Measurements from ENCODE around the gene CYP3A7. TPM values are rescaled to one million over a fixed set of nuclear protein-coding genes. Genes with fewer than 3 reads are reported as not detected.
A peak's percentile ranks its signal among the peaks of the same experiment; 100 is the strongest.
"Not testable (repeated sequence)": the region's sequence is repeated elsewhere in the genome, so short reads cannot be mapped to it uniquely, and the experiment has no call there.

The CYP3A7 gene
- total RNA-seq, 1 experiment from 2014 or later = not detected

GRCh38 chr7:99709260-99709659 is 25.7 kb downstream of the CYP3A7 start:
- DNase-seq (ENCODE audit: low read depth) = no peak

- DNase-seq (ENCODE audit: low read depth) = no peak
These were observed 27.9 kb downstream of the CYP3A7 start for GRCh38 chr7:99707096-99707495.

- no peak for DNase-seq (ENCODE audit: low read depth)
These were observed 35.0 kb downstream of the CYP3A7 start for GRCh38 chr7:99699946-99700345.

- peak; percentile 45 for DNase-seq (ENCODE audit: low read depth)
These were observed 35.9 kb downstream of the CYP3A7 start for GRCh38 chr7:99698867-99699730.

- no peak for DNase-seq (ENCODE audit: low read depth)
These were observed 40.1 kb downstream of the CYP3A7 start for GRCh38 chr7:99694912-99695304.

GRCh38 chr7:99694201-99694911 is 40.6 kb downstream of the CYP3A7 start:
- DNase-seq (ENCODE audit: low read depth) = no peak

- DNase-seq (ENCODE audit: low read depth) = no peak
These were observed 41.4 kb downstream of the CYP3A7 start for GRCh38 chr7:99693427-99694200.

GRCh38 chr7:99693100-99693426 is 41.9 kb downstream of the CYP3A7 start:
- DNase-seq (ENCODE audit: low read depth) = no peak

GRCh38 chr7:99692563-99692962 is 42.4 kb downstream of the CYP3A7 start:
- not testable (repeated sequence) for DNase-seq (ENCODE audit: low read depth)

- DNase-seq (ENCODE audit: low read depth) = not testable (repeated sequence)
These were observed 43.3 kb downstream of the CYP3A7 start for GRCh38 chr7:99691658-99692057.

GRCh38 chr7:99690918-99691317 is 44.1 kb downstream of the CYP3A7 start:
- DNase-seq (ENCODE audit: low read depth) = not testable (repeated sequence)

- not testable (repeated sequence) for DNase-seq (ENCODE audit: low read depth)
These were observed 49.0 kb downstream of the CYP3A7 start for GRCh38 chr7:99685871-99686608.

- no peak for DNase-seq (ENCODE audit: low read depth)
These were observed 49.8 kb downstream of the CYP3A7 start for GRCh38 chr7:99685129-99685758.

GRCh38 chr7:99679400-99680191 is 55.4 kb downstream of the CYP3A7 start, which contains the start of gene CYP3A5:
TSS of gene CYP3A5 (minus strand) at chr7:99679996. CDS start at chr7:99679896, 100 bp downstream.
- peak; percentile 12 for DNase-seq (ENCODE audit: low read depth)

- DNase-seq (ENCODE audit: low read depth) = peak; percentile 60
These were observed 56.0 kb downstream of the CYP3A7 start for GRCh38 chr7:99679032-99679399.

GRCh38 chr7:99677648-99678045 is 57.3 kb downstream of the CYP3A7 start:
- no peak for DNase-seq (ENCODE audit: low read depth)

GRCh38 chr7:99677013-99677647 is 57.9 kb downstream of the CYP3A7 start:
- no peak for DNase-seq (ENCODE audit: low read depth)

- no peak for DNase-seq (ENCODE audit: low read depth)
These were observed 59.8 kb downstream of the CYP3A7 start for GRCh38 chr7:99674995-99675742.

- DNase-seq (ENCODE audit: low read depth) = no peak
These were observed 62.4 kb downstream of the CYP3A7 start for GRCh38 chr7:99672573-99672972.
